Activated T-cell treated with anti-CD3 and anti-CD28 coated beads, Interleukin-2, amount 50 U/mL, for 24 hours (primary cell): ENCODE measurements around the gene RHBDD2.
"Not testable (repeated sequence)": the region's sequence is repeated elsewhere in the genome, so short reads cannot be mapped to it uniquely, and the experiment has no call there.

Experiments used
- DNase-seq: peaks from one replicate; pipeline ENCODE4 v3.0.0-alpha.2; 2020
- H3K27ac Mint-ChIP-seq: 2 replicates; pipeline ENCODE4 v1.8.0; 2020; ENCODE audit warnings: mild to moderate bottlenecking, mixed read lengths
- H3K27me3 Mint-ChIP-seq: 2 replicates; pipeline ENCODE4 v1.8.0; 2020; ENCODE audit warnings: mixed read lengths
- H3K36me3 Mint-ChIP-seq: 2 replicates; pipeline ENCODE4 v1.8.0; 2020; ENCODE audit warnings: low read depth, mixed read lengths
- H3K4me1 Mint-ChIP-seq: 2 replicates; pipeline ENCODE4 v1.8.0; 2020; ENCODE audit warnings: low read depth, mixed read lengths
- H3K4me3 Mint-ChIP-seq: 2 replicates; pipeline ENCODE4 v1.8.0; 2020; ENCODE audit warnings: mild to moderate bottlenecking, moderate library complexity, mixed read lengths
- H3K9me3 Mint-ChIP-seq: 2 replicates; pipeline ENCODE4 v1.8.0; 2020; ENCODE audit warnings: mixed read lengths

The RHBDD2 gene

DNA sequence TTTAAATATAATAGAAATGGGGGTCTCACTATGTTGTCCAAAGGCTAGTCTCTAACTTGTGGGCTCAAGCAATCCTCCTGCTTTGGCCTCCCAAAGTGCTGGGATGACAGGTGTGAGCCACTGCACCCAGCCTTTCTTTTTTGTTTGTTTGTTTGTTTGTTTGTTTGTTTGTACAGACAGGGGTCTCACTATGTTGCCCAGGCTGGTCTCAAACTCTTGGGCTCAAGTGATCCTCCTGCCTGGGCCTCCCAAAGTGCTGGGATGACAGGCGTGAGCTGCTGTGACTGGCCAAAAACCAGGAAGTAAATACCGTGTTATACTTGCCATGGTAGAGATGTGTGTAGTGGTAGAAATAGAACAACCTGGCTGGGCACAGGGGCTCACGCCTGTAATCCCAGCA, 4.7 kb upstream of the RHBDD2 start:
- H3K4me3 Mint-ChIP-seq: not testable (repeated sequence)
- peaks cover 29% of the 10 kb centered on the region for H3K4me1 Mint-ChIP-seq

DNA sequence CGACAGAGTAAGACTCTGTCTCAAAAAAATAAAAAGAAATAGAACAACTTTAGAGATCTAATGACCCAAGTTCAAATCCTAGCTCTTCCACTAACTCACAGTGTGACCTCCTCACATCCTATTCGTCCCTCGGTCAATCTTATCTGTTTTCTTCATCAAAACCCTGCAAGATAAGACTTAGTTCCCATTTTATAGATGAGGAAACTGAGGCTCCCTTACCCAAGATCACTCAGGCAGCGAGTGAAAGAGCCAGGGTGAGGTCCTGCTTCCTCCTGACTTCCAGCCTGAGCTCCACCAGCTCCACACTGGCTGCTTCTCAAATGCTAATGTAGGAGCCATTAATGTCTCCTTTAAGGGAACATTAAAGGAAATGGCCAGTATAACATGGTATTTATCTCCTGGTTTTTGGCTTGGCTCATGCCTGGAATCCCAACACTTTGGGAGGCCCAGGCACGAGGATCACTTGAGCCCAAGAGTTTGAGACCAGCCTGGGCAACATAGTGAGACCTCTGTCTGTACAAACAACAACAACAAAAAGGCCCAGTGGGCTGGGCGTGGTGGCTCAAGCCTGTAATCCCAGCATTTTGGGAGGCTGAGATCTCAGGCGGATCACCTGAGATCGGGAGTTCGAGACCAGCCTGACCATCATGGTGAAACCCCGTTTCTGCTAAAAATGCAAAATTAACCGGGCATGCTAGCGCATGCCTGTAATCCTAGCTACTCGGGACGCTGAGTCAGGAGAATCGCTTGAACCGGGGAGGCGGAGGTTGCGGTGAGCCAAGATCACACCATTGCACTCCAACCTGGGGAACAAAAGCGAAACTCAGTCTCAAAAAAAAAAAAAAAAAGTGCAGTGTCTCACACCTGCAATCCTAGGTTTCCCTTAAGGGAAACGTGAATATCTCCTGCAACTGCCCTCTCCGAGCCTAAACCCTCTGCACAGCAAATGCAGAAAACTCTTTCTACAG, 3.4 kb upstream of the RHBDD2 start:
- Mint-ChIP-seq H3K36me3 (peaks cover 15% of the 10 kb centered on the region), H3K27ac (no peak overlapping the region), H3K4me1 (peaks cover 28% of the 10 kb centered on the region), H3K27me3 (no peaks in the 10 kb centered on the region), H3K4me3 (no peak overlapping the region), H3K9me3 (no peaks in the 10 kb centered on the region)
- DNase-seq: no peak

More for the DNA sequence above, 4.7 kb upstream of the RHBDD2 start:
- not testable (repeated sequence) for DNase-seq, H3K27ac Mint-ChIP-seq, H3K27me3 Mint-ChIP-seq, H3K9me3 Mint-ChIP-seq, H3K36me3 Mint-ChIP-seq

DNA sequence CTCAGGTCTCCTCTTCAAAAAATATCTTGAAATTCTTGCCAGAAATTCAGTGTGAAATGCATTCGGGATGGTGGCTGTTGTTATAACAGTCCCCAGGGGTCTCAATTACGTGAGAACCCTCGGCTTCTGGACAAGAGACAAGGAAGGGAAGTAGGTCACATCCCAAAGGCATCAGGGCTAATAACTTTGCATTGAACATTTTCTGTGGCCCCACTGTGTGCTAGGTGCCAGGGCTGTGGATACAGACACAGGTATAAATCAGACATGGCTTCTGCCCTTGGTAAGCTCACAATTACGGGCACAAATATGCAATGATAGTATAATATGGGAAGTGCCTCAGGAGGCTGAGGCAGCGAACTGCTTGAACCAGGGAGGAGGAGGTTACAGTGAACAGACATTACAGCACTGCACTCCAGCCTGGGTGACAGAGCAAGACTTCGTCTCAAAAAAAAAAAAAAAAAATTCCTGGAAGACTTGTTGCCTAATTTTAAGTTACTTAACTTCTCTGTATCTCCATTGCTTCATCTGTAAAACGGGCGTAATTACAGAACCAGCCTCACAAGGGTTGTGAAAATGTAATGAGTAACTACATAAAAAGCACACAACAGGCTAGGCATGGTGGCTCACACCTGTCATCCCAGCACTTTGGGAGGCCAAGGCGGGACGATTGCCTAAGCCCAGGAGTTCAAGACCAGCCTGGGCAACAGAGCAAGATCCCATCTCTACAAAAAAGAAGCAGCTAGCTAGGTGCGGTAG, 2.5 kb upstream of the RHBDD2 start:
- no peaks in the 10 kb centered on the region for H3K9me3 Mint-ChIP-seq

DNA sequence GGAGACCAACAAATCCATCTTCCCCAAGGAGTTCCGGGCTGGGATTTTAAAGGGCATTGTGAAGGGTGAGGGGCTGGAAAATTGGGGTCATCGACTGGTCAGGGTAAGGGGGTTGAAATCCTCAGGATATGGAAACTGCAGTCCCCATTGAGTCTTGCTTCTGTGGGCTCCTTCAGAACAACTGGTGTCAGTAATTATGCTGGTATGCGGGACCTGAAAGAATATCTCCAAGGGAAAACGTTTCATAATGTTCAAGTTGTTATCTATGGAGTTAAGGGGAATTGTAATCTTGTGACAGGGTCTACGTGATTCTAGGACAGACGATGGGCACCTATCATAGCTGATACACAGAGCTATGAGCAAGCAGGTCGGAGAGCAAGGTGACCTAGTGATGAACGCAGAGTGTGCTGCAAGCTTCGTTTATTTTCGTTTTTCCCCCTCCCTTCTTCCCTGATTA, 494 bp upstream of the RHBDD2 start:
- Mint-ChIP-seq H3K36me3 (peaks cover 43% of the 10 kb centered on the region), H3K4me3 (peak overlapping the region; percentile 93), H3K27me3 (no peaks in the 10 kb centered on the region), H3K27ac (peak overlapping the region; percentile 94), H3K4me1 (peaks cover 36% of the 10 kb centered on the region), H3K9me3 (no peaks in the 10 kb centered on the region)
- DNase-seq: no peak

More for the DNA sequence above, 2.5 kb upstream of the RHBDD2 start:
- Mint-ChIP-seq H3K27me3 (no peaks in the 10 kb centered on the region), H3K4me3 (no peak overlapping the region), H3K36me3 (peaks cover 24% of the 10 kb centered on the region), H3K27ac (no peak overlapping the region), H3K4me1 (peaks cover 28% of the 10 kb centered on the region)
- no peak for DNase-seq

DNA sequence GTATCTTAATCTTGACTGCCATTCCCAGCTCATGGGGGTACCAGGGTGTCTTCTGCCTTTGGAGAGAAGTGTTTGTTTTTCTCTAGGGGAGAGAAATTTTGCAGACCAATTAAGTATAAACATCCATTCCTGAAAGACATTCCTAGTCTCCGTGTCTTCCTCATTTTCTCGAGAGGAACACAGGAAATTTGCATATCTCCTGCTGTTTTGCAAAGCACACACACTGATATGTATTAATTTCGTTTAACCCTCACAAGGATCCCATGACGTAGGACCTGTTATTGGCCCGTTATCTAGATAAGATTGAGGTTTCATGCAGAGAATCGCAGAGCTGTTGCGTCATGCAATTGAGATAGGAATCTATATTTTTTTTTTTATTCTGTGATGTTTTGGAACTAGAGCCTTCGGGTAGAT, 944 bp downstream of the RHBDD2 start:
- Mint-ChIP-seq H3K36me3 (peaks cover 56% of the 10 kb centered on the region), H3K4me1 (peaks cover 38% of the 10 kb centered on the region), H3K4me3 (peak overlapping the region; percentile 93), H3K9me3 (no peaks in the 10 kb centered on the region), H3K27ac (peak overlapping the region; percentile 94), H3K27me3 (no peaks in the 10 kb centered on the region)
- DNase-seq: no peak

DNA sequence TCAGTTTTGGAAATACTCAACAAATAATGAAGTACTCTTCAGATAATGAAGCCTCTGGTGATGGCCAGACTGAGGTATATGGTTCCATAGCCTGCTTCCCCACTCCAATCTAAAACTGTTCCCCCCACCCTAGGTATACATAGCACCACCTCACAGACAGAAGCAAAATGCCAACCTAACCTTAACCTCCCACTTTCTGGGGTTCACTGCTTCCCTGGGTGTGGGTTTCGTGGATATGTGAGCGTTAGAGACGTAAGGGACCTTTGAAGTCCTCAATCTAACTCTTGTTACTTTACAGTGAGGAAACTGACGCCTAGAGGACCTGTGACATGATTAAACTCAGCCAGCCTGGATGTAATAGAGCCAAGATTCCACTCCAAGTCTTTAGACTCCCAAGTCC, 1.4 kb downstream of the RHBDD2 start:
- peak overlapping the region; percentile 94 for H3K27ac Mint-ChIP-seq
- H3K9me3 Mint-ChIP-seq: no peaks in the 10 kb centered on the region
- no peak for DNase-seq
- H3K4me3 Mint-ChIP-seq: peak overlapping the region; percentile 93
- peaks cover 38% of the 10 kb centered on the region for H3K4me1 Mint-ChIP-seq
- H3K27me3 Mint-ChIP-seq: no peaks in the 10 kb centered on the region
- peaks cover 61% of the 10 kb centered on the region for H3K36me3 Mint-ChIP-seq

DNA sequence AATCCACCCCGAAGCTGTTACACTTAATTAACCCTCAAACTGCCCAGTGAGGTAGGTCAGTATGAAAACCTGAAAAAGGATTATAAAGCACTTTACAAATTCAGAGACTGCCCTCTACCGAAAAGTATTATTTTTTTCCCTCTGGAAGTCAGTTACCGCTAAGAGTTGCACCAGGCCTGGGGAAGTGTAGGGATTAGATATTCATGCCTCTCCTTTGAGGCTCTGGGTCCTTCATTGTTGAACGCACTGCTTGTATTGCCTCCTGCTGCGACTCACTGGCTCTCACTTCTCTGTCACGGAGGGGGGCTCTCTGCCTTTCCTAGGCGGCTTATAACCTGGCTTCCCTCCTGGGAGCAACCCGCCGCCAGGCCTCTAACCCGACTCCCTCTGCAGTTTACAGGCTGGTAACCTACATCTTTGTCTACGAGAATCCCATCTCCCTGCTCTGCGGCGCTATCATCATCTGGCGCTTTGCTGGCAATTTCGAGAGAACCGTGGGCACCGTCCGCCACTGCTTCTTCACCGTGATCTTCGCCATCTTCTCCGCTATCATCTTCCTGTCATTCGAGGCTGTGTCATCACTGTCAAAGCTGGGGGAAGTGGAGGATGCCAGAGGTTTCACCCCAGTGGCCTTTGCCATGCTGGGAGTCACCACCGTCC, 2.7 kb downstream of the RHBDD2 start:
- no peak overlapping the region for H3K4me3 Mint-ChIP-seq
- no peaks in the 10 kb centered on the region for H3K27me3 Mint-ChIP-seq
- H3K9me3 Mint-ChIP-seq: no peaks in the 10 kb centered on the region
- H3K27ac Mint-ChIP-seq: no peak overlapping the region
- no peak for DNase-seq
- peaks cover 38% of the 10 kb centered on the region for H3K4me1 Mint-ChIP-seq
- H3K36me3 Mint-ChIP-seq: peaks cover 74% of the 10 kb centered on the region

DNA sequence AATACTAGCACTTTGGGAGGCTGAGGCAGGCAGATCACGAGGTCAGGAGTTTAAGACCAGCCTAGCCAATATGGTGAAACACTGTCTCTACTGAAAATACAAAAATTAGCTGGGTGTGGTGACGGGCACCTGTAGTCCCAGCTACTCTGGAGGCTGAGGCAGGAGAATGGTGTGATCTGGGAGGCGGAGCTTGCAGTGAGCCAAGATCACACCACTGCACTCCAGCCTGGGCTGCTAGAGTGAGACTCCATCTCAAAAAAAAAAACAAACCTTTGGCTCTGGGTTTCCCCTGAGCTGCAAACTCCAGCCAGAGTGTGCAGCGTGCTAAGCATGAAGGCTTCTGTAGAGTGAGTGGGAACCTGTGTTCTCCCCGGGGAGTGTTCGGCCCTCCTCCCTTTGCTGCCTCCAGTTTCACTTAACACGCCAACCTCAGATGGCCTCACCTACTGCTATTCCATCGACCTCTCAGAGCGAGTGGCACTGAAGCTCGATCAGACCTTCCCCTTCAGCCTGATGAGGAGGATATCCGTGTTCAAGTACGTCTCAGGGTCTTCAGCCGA, 4.5 kb downstream of the RHBDD2 start:
- H3K27me3 Mint-ChIP-seq, H3K9me3 Mint-ChIP-seq, DNase-seq, H3K4me3 Mint-ChIP-seq, H3K27ac Mint-ChIP-seq: not testable (repeated sequence)
- H3K4me1 Mint-ChIP-seq: peaks cover 32% of the 10 kb centered on the region
- peaks cover 89% of the 10 kb centered on the region for H3K36me3 Mint-ChIP-seq

DNA sequence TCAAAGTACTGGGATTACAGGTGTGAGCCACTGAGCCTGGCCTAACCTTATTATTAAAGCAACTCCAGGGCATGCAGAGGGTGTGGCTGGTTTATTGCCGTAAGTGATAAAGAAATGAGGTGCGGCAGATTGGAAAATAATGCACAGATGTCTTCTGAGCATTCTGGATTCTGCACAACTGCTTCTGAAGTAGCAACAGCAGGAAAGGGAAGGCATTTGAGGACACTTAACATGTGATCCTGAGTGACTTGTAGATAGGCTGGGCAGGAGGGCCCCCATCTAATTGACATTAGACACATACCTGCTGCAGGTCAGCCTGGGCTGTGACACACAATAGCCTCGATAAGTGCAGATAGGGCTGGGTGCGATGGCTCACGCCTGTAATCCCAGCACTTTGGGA, 5.6 kb downstream of the RHBDD2 start:
- Mint-ChIP-seq H3K27me3 (no peaks in the 10 kb centered on the region), H3K36me3 (peaks cover 95% of the 10 kb centered on the region), H3K4me3 (no peak overlapping the region), H3K4me1 (peaks cover 35% of the 10 kb centered on the region), H3K9me3 (no peaks in the 10 kb centered on the region), H3K27ac (no peak overlapping the region)
- no peak for DNase-seq

DNA sequence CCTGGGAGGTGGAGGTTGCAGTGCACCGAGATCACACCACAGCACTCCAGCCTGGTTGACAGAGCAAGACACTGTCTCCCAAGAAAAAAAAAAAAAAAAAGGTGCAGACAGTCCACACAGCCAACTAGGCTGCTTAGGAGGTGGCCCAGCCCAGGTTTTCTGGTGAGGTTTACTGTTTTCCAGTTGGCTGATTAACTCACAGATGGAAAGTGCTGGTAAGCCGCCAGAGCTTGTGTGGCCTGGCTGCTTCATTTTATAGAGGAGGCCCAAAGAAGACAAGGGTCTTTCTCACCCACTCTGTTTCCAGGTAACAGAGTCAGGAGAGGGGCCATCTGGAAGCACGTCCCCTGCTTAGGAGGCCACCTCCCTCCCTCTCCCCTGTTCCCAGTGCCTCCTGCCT, 6.2 kb downstream of the RHBDD2 start:
- H3K9me3 Mint-ChIP-seq: no peaks in the 10 kb centered on the region
- H3K27ac Mint-ChIP-seq: no peak overlapping the region
- no peak for DNase-seq
- H3K4me3 Mint-ChIP-seq: no peak overlapping the region
- peaks cover 35% of the 10 kb centered on the region for H3K4me1 Mint-ChIP-seq
- H3K27me3 Mint-ChIP-seq: no peaks in the 10 kb centered on the region
- peaks cover 93% of the 10 kb centered on the region for H3K36me3 Mint-ChIP-seq

DNA sequence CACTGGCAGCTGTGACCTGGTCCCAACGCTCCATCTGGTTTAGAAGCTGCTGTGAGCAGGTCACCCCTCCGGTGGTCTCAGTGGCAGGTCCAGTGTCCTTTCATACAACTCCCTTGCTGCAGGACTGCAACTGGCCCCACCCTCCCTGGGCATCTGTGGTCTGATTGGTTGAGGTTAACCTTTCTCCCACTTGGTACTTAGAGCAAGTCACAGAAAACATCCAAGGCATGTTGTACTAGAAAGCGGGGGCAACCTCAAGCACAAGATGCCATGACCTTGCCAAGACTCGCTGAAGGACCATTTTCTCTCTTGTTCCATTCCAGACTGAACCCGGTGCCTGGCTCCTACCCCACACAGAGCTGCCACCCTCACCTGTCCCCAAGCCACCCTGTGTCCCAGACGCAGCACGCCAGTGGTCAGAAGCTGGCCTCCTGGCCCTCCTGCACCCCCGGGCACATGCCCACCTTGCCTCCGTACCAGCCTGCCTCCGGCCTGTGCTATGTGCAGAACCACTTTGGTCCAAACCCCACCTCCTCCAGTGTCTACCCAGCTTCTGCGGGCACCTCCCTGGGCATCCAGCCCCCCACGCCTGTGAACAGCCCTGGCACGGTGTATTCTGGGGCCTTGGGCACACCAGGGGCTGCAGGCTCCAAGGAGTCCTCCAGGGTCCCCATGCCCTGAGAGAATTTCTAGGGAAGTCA, 9.0 kb downstream of the RHBDD2 start:
- no peaks in the 10 kb centered on the region for H3K9me3 Mint-ChIP-seq
- H3K36me3 Mint-ChIP-seq: peaks cover 65% of the 10 kb centered on the region
- no peak for DNase-seq
- H3K27ac Mint-ChIP-seq: no peak overlapping the region
- no peak overlapping the region for H3K4me3 Mint-ChIP-seq
- peaks cover 16% of the 10 kb centered on the region for H3K4me1 Mint-ChIP-seq
- H3K27me3 Mint-ChIP-seq: no peaks in the 10 kb centered on the region

DNA sequence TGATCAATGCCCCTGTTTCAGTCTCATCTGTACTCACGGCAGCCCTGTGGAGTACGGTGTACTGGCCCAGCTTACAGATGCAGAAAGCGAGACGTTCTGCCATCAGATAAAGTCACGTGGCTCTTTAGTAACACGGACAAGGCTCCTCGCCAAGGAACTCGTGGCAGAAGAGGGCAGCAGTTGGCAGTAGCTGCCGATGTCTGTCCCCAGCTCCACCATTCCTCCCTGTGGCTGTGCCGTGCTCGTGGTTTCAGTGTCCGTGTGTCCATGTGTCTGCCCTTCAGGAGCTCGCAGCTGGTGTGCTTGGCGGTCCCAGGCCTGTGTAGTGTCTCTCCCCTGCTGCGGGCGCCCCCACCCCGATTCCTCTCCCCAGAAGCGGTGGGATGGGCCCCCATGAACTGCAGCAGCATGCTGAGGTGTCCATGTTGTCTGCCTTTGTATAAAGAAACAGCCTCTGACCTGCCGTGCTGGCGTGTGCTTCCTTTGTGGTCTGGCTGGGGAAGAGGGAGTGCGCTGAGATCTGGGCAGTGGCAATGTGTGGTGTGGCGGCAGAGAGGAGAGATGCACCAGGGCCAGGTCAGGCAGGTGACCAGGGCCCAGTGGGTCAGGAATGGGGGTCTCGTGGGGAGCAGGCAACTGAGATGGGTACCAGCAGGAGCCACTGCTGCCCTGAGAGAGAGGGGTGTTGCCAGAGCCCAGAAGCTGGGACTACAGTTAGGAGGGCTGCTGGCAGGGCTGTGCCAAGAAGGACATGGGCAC, 9.8 kb downstream of the RHBDD2 start:
- no peaks in the 10 kb centered on the region for H3K9me3 Mint-ChIP-seq
- H3K4me1 Mint-ChIP-seq: peaks cover 11% of the 10 kb centered on the region
- H3K27me3 Mint-ChIP-seq: no peaks in the 10 kb centered on the region
- no peak overlapping the region for H3K4me3 Mint-ChIP-seq
- DNase-seq: no peak
- peak overlapping the region; percentile 22 for H3K27ac Mint-ChIP-seq
- peaks cover 58% of the 10 kb centered on the region for H3K36me3 Mint-ChIP-seq

DNA sequence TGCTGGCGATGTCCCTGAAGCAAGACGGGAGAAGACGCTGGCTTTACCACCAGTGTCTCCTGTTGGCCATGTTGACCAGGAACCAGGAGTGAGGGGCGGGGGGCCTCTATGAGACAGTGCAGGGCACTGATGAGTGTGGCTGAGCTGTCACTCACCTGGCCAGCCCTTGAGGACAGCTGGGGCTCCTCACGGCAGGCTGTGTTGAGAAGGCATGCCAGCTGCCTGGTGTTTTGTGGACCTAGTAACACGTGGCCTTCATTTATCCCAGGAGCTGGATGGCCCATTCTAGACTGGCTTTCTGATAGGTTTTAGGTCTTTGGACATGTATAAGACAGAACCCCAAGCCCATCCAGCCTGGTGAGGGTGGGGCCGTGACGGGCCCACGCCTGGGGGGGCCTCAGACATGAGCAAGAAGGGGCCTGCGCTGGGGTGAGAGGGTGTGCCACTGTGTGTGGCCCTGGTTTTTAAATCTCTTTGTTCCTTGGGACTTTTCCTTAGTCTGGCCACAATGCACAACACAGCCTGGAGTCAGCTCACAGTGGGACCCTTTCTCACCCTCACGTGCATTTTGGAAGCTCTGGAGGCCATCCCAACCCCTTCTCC, 10.5 kb downstream of the RHBDD2 start:
- H3K27me3 Mint-ChIP-seq: no peaks in the 10 kb centered on the region

More for the DNA sequence above, 10.5 kb downstream of the RHBDD2 start:
- peak overlapping the region; percentile 1 for H3K27ac Mint-ChIP-seq
- peaks cover 52% of the 10 kb centered on the region for H3K36me3 Mint-ChIP-seq
- H3K4me1 Mint-ChIP-seq: peaks cover 11% of the 10 kb centered on the region
- no peak overlapping the region for H3K4me3 Mint-ChIP-seq
- no peak for DNase-seq
- H3K9me3 Mint-ChIP-seq: no peaks in the 10 kb centered on the region
